ENCODE measurements around the gene CSPG4. TPM values are rescaled to one million over a fixed set of nuclear protein-coding genes. Genes with fewer than 3 reads are reported as not detected.

The CSPG4 gene
- total and polyA plus RNA-seq, 9 of the 15 experiments (the other 6 are each of a cell fraction or from before 2014, with no cell fraction given) = under 0.01 to 0.07 (median 0.04) TPM; not detected in 5

DNA sequence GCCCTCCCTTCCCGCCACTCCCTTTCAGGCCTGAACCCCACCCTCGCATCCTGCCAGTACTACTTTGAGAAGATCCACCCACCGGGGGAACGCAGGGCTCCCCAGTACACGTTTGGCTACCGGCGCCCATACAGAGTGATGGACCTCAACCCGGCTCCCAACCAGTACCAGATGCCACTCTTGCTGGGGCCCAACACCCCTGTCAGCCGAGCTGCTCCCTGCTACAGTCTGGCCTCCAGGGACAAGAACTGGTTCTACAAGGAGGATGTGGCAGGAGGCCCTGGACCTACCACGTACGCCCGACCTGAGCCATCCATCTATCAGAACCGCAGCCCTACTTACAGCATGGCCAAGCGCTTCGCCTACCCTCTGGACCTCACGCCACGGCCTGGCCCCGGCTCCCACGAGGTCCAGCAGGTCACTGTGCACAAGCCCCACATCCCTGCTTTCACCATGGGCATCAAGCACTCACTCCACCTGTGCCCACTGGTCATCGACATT, 14.4 kb upstream of the CSPG4 start:
- ChIA-PET POLR2A (no interaction called here), CTCF (ENCODE audit: low intra/inter-chr PET ratio) (no interaction called here)
- Histone ChIP-seq H3K9me3 (replicated peaks; ENCODE audit: control insufficient read depth, insufficient read depth, low read depth, low read length) (no peaks in the 10 kb centered on the region), H3K4me3 (no peak overlapping the region), H3K9ac (ENCODE audit: insufficient read depth in 1 of 2, low read depth in 2 of 2, low read length in 2 of 2) (peak overlapping the region in 1 of 2 experiments; percentile 20; a peak in 1 of 4 replicates), H3K9me1 (ENCODE audit: control insufficient read depth, insufficient read depth, low read length) (no peaks in the 10 kb centered on the region), H4K20me1 (replicated peaks; ENCODE audit: control insufficient read depth, insufficient read depth, low read length) (no peaks in the 10 kb centered on the region), H3K4me2 (ENCODE audit: insufficient read depth, low read length) (no peak overlapping the region), H3K4me1 (replicated peaks in 1 of 2; ENCODE audit: control insufficient read depth in 2 of 2, insufficient read depth in 2 of 2, low read length in 2 of 2) (peaks cover 8 to 40% of the 10 kb centered on the region in 2 experiments), H3K27me3 (ENCODE audit: control insufficient read depth in 2 of 2, insufficient read depth in 2 of 2, low read length in 2 of 2) (peaks cover 0 to 32% of the 10 kb centered on the region in 2 experiments; a peak in 2 of 5 replicates), H2AFZ (ENCODE audit: low read depth, low read length) (no peak overlapping the region), H3K79me2 (ENCODE audit: control insufficient read depth, insufficient read depth, low read length) (no peaks in the 10 kb centered on the region), H3K36me3 (ENCODE audit: control insufficient read depth, insufficient read depth, low read length) (no peaks in the 10 kb centered on the region), H3K27ac (ENCODE audit: extremely low read depth, low read depth, low read length) (no peak overlapping the region)
- WGBS (ENCODE audit: insufficient coverage, low coverage, missing lambda C conversion rate) = 32% methylated on average over 18 of the region's 20 CpGs
- no peak for DNase-seq (ENCODE audit: extremely low read depth in 1 of 4, low spot score in 3 of 4)
- FAIRE-seq = no peak
- ATAC-seq = no peak
- intact Hi-C loops (cut with micrococcal nuclease) = no loop called here
- no TSS peak for BruUV-seq (replicated peaks)
- in situ Hi-C loops (cut with MboI) = no loop called here
- TF ChIP-seq U2AF2 (optimal IDR thresholded peaks at IDR 0.05; ENCODE audit: low read depth, low read length) (no peak), HDAC2 (IDR thresholded peaks at IDR 0.05) (no peak), MCM5 (IDR thresholded peaks at IDR 0.05; ENCODE audit: low read depth) (no peak), SMAD1 (IDR thresholded peaks at IDR 0.05; ENCODE audit: low read depth, low read length, partially characterized antibody) (no peak), FOXP1 (CRISPR knock-in tag; IDR thresholded peaks at IDR 0.05) (no peak), LCOR (CRISPR knock-in tag; IDR thresholded peaks at IDR 0.05) (no peak), MTA2 (IDR thresholded peaks at IDR 0.05; ENCODE audit: low read depth) (no peak), ZNF584 (CRISPR knock-in tag; IDR thresholded peaks at IDR 0.05; ENCODE audit: low read depth) (no peak), PHTF2 (CRISPR knock-in tag; IDR thresholded peaks at IDR 0.05) (no peak), DEAF1 (CRISPR knock-in tag; IDR thresholded peaks at IDR 0.05) (no peak), CCAR2 (IDR thresholded peaks at IDR 0.05; ENCODE audit: low read depth, low read length) (no peak), MXI1 (IDR thresholded peaks at IDR 0.05; ENCODE audit: low read depth, low read length) (no peak), ETV5 (CRISPR knock-in tag; IDR thresholded peaks at IDR 0.05; ENCODE audit: low read depth) (no peak), ZMIZ1 (IDR thresholded peaks at IDR 0.05; ENCODE audit: low read depth in 2 of 2, low read length in 2 of 2) (no peak), LARP7 (IDR thresholded peaks at IDR 0.05) (no peak)
- TF ChIP-seq, protein P1, sequence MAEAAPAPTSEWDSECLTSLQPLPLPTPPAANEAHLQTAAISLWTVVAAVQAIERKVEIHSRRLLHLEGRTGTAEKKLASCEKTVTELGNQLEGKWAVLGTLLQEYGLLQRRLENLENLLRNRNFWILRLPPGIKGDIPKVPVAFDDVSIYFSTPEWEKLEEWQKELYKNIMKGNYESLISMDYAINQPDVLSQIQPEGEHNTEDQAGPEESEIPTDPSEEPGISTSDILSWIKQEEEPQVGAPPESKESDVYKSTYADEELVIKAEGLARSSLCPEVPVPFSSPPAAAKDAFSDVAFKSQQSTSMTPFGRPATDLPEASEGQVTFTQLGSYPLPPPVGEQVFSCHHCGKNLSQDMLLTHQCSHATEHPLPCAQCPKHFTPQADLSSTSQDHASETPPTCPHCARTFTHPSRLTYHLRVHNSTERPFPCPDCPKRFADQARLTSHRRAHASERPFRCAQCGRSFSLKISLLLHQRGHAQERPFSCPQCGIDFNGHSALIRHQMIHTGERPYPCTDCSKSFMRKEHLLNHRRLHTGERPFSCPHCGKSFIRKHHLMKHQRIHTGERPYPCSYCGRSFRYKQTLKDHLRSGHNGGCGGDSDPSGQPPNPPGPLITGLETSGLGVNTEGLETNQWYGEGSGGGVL (CRISPR knock-in tag; IDR thresholded peaks at IDR 0.05) = no peak
